DOHH2 (cell line): ENCODE results near the gene RGS9.
A peak's percentile ranks its signal among the peaks of the same experiment; 100 is the strongest.

ENCODE experiments used
- H3F3A ChIP-seq: fragments of 200-600 bp; sonication (generic), shearing (Covaris generic); 2 replicates; pipeline ENCODE4 v1.6.0; 2016; ENCODE audit warnings: antibody characterized with exemption, mild to moderate bottlenecking; ENCODE audit not compliant: control insufficient read depth, insufficient read depth
- H3K27ac ChIP-seq: fragments of 200-600 bp; sonication (generic); 2 replicates; pipeline ENCODE4 v1.5.1; 2014; ENCODE audit warnings: low read depth, mild to moderate bottlenecking, low read length, moderate library complexity
- H3K27me3 ChIP-seq: fragments of 200-600 bp; sonication (generic); 2 replicates; pipeline ENCODE4 v1.6.1; 2014; ENCODE audit warnings: mild to moderate bottlenecking, low read length, mixed read lengths; ENCODE audit not compliant: control insufficient read depth
- H3K36me3 ChIP-seq: fragments of 200-600 bp; sonication (generic); 2 replicates; pipeline ENCODE4 v1.6.1; 2014; ENCODE audit warnings: mild to moderate bottlenecking, low read length, moderate library complexity, mixed read lengths; ENCODE audit not compliant: control insufficient read depth
- H3K4me1 ChIP-seq: fragments of 200-600 bp; sonication (generic); 2 replicates; pipeline ENCODE4 v1.6.1; 2014; ENCODE audit warnings: mild to moderate bottlenecking, low read length, mixed read lengths; ENCODE audit not compliant: control insufficient read depth
- H3K4me2 ChIP-seq: fragments of 200-600 bp; sonication (generic); 2 replicates; pipeline ENCODE4 v1.6.0; 2014; ENCODE audit warnings: mild to moderate bottlenecking, low read length, moderate library complexity
- H3K4me3 ChIP-seq: fragments of 200-600 bp; sonication (generic); 2 replicates; pipeline ENCODE4 v1.5.1; 2014; ENCODE audit warnings: mild to moderate bottlenecking, low read length, mixed read lengths
- H3K79me2 ChIP-seq: fragments of 200-600 bp; sonication (generic); 2 replicates; pipeline ENCODE4 v1.6.1; 2014; ENCODE audit warnings: mild to moderate bottlenecking, low read length, mixed read lengths; ENCODE audit not compliant: control insufficient read depth
- H3K9me2 ChIP-seq: fragments of 200-600 bp; sonication (generic); replicated peaks from 2 replicates; pipeline ENCODE4 v1.6.1; 2014; ENCODE audit warnings: mild to moderate bottlenecking, low read length, mixed read lengths; ENCODE audit not compliant: control insufficient read depth
- H3K9me3 ChIP-seq: fragments of 200-600 bp; sonication (generic); 2 replicates; pipeline ENCODE4 v1.6.1; 2014; ENCODE audit warnings: antibody characterized with exemption, low read length, mixed read lengths; ENCODE audit not compliant: control insufficient read depth, insufficient read depth
- H4K20me1 ChIP-seq: fragments of 200-600 bp; sonication (generic); 2 replicates; pipeline ENCODE4 v1.6.0; 2014; ENCODE audit warnings: low read depth, mild to moderate bottlenecking, antibody characterized with exemption, low read length, moderate library complexity; ENCODE audit not compliant: control insufficient read depth, insufficient read depth
- EZH2phosphoT487 ChIP-seq: fragments of 200-600 bp; sonication (generic); IDR thresholded peaks from 2 replicates; pipeline ENCODE4 v1.6.1; 2017; ENCODE audit warnings: borderline replicate concordance, mild to moderate bottlenecking, antibody characterized with exemption, low read length, moderate library complexity, mixed read lengths
- TF ChIP-seq, protein P1 (sequence below): fragments of 200-600 bp; sonication (generic); IDR thresholded peaks from one replicate; pipeline ENCODE4 v1.5.1; 2014; ENCODE audit warnings: antibody characterized with exemption, mild to moderate bottlenecking, low read depth, low read length; ENCODE audit not compliant: poor library complexity, severe bottlenecking

RGS9 gene

DNA sequence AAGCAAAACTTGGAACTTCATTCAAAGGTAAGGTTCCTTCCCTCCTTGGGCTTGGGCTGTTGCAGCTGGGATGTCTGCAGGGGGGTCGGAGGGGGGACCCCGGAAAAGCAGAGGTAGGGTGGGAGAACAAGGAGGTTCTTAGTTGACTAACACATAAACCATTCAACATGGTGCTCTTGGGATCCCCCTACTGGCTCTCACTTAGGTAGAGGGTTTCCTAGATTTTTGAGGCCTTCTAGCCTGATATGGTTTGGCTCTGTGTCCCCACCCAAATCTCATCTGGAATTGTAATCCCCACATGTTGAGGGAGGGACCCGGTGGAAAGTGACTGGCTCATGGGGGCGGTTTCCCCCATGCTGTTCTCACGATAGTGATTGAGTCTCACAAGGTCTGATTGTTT, 93.9 kb downstream of the RGS9 start:
- 0 out of 2 replicates have a peak, but pooled peaks cover 3% of the 10 kb centered on the region for H3K4me1 ChIP-seq
- H3K79me2 ChIP-seq, result no peaks in the 10 kb centered on the region
- peaks cover 3% of the 10 kb centered on the region; the same call in 1 of the 2 replicates for H3K27me3 ChIP-seq
- H3K36me3 ChIP-seq, result no peaks in the 10 kb centered on the region
- H3K9me3 ChIP-seq, result no peaks in the 10 kb centered on the region
- H4K20me1 ChIP-seq, result no peaks in the 10 kb centered on the region
- no peak overlapping the region for H3K4me3 ChIP-seq
- H3K4me2 ChIP-seq, result no peak overlapping the region
- H3K27ac ChIP-seq, result no peak overlapping the region
- no peaks in the 10 kb centered on the region for H3K9me2 ChIP-seq
- TF ChIP-seq, protein P1, sequence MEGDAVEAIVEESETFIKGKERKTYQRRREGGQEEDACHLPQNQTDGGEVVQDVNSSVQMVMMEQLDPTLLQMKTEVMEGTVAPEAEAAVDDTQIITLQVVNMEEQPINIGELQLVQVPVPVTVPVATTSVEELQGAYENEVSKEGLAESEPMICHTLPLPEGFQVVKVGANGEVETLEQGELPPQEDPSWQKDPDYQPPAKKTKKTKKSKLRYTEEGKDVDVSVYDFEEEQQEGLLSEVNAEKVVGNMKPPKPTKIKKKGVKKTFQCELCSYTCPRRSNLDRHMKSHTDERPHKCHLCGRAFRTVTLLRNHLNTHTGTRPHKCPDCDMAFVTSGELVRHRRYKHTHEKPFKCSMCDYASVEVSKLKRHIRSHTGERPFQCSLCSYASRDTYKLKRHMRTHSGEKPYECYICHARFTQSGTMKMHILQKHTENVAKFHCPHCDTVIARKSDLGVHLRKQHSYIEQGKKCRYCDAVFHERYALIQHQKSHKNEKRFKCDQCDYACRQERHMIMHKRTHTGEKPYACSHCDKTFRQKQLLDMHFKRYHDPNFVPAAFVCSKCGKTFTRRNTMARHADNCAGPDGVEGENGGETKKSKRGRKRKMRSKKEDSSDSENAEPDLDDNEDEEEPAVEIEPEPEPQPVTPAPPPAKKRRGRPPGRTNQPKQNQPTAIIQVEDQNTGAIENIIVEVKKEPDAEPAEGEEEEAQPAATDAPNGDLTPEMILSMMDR, result no peak
- TF ChIP-seq EZH2phosphoT487, result no peak
- no peaks in the 10 kb centered on the region for H3F3A ChIP-seq

DNA sequence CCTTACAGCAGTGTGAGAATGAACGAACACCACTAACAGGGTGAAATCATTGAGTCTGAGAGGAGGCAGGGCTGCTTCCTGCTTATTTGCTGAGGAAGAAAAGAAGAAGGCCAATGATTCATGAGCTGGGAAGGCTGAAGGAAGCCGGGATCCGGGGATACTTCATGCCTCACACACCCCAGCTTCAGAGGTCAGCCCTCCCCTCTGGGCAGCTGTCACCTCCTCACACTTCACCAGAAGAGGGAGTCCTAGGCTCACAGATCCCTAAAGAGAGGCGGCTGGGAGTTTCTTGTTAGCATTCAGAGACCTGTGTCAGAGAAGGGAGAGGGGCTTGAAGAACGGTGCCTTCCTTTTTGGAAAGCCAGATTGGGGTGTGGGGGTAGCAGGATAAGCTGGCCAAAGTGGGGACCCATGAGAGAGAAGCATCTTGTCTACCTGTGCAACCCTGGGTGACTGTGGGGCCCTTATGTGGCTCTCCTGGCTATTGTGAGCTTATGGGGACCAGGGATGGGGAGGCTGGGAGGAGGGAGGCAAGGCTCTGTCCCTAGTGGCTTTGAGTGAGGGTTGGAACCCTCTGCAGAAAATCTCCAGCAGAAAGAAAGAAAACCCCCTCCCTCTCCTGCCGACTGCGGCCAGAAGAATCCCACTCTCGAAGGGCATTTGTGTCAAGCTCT, 94.6 kb downstream of the RGS9 start:
- Histone ChIP-seq H3K27me3 (peaks cover 3% of the 10 kb centered on the region; the same call in 1 of the 2 replicates), H3K4me2 (no peak overlapping the region), H3K4me1 (0 out of 2 replicates have a peak, but pooled peaks cover 3% of the 10 kb centered on the region), H4K20me1 (no peaks in the 10 kb centered on the region), H3K9me3 (no peaks in the 10 kb centered on the region), H3K36me3 (no peaks in the 10 kb centered on the region), H3K27ac (no peak overlapping the region), H3K4me3 (no peak overlapping the region), H3K79me2 (no peaks in the 10 kb centered on the region), H3K9me2 (no peaks in the 10 kb centered on the region), H3F3A (no peaks in the 10 kb centered on the region)
- TF ChIP-seq, protein P1, result peak; percentile 79
- TF ChIP-seq EZH2phosphoT487, result no peak

DNA sequence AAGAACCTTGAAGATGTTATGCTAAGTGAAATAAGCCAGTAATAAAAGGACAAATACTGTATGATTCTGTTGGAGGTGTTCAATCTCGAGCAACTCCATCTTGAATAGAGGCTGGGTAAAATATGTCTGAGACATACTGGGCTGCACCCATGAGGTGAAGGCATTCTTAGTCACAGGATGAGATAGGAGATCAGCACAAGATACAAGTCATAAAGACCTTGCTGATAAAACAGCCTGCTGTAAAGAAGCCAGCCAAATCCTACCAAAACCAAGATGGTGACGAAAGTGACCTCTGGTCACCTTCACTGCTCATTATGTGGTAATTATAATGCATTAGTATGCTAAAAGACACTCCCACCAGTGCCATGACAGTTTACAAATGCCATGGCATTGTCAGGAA, 98.1 kb downstream of the RGS9 start:
- H3K4me1 ChIP-seq, result no peaks in the 10 kb centered on the region

More for the DNA sequence above, 98.1 kb downstream of the RGS9 start:
- Histone ChIP-seq H3K9me2 (no peaks in the 10 kb centered on the region), H3K9me3 (no peaks in the 10 kb centered on the region), H4K20me1 (no peaks in the 10 kb centered on the region), H3F3A (no peaks in the 10 kb centered on the region), H3K27me3 (0 out of 2 replicates have a peak, but pooled peaks cover 2% of the 10 kb centered on the region), H3K79me2 (no peaks in the 10 kb centered on the region), H3K36me3 (no peaks in the 10 kb centered on the region), H3K4me3 (no peak overlapping the region), H3K4me2 (no peak overlapping the region), H3K27ac (no peak overlapping the region)
- TF ChIP-seq, protein P1, result no peak
- TF ChIP-seq EZH2phosphoT487, result no peak
